Stimulated activated CD4-positive, alpha-beta T cell treated with anti-CD3 and anti-CD28 coated beads, Interleukin-2, amount 100 ng/mL, for 24 hours (primary cell): ENCODE measurements around the gene SPTB.
A peak's percentile ranks its signal among the peaks of the same experiment; 100 is the strongest.

Experiments used
- DNase-seq, 2 donors: peaks; one replicate each; pipeline ENCODE4 v3.0.0-alpha.2; 2020

SPTB gene

DNA sequence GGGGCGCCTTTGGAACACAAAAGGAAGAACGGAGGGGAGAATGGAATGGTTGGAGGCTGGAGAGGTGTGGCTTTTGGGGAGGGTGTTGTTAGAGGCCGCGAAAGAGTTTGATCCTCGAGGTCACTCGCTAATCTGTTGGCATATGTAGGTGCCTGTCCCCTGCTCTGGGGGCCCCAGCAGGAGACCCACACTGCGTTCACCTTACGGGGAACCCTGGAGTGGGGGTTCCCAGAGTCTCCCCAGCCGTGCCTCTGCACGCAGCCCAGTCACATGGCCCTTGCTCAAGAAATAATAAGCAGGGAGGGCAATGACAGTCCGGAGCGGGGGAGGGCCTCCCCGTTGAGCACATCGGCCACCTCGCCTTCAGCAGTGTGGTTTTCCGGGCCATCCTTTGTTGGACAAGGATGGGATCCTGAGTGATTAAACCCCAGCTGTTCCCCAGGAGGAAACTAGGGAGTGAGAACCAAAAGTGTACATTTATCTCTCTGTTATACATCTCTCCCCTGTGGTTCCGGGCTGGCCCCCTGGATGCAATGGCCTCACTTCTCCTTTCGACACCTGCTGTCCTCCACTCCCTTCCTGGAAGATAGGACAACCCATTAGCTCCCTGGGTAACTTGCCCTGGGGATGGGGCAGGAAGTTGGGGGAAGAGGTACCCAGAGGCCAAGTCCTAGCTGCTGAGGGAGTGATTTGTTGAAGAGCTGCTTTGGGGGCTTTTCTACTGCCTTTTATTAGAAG, 174.2 kb downstream of the SPTB start:
- DNase-seq, result no peak

GRCh38 chr14:64704743-64705380, 174.8 kb downstream of the SPTB start:
- peak in 1 of 2 donors; percentile 20 for DNase-seq

GRCh38 chr14:64704143-64704742, 175.5 kb downstream of the SPTB start, which contains the start of gene PLEKHG3:
Gene PLEKHG3, plus strand, starts transcription at chr14:64704424. Its CDS starts 23,208 bp downstream, at chr14:64727632.
- peak in 1 of 2 donors; percentile 47 for DNase-seq

DNA sequence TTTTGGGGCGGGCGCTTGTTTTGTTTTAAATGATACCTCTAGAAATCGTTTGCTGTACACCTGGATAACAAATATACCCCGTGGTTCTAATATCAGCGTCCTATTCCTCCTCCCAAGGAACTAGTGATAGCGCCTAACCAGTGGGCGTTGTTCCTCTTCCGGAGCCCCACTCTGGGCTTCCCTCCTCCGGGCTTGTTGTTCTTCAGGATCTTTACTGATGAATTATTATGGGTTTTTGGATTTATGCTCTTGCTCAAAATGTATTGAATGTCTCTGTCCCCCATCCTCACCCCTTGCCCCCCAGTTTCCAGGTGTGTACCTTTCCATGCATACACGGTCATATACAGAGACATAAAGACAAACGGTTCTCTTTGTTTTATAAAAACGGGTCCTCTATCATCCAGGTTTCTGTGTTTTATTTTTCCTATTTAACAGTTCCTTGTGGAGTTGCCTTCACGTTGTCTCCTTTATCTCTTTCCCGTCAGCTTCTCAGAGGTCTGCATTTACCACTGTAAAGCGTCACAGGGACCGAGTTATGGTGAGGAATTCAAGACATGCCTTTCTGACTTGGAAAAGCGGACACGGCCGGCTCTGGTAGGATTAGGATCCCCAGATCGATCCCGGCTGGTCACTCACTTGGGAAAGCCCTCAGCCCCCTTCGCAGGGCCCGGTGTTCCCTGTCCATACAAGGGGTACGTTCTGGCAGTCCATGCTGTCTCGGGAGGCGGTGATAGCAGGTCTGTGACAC, 176.1 kb downstream of the SPTB start:
- DNase-seq, result no peak

DNA sequence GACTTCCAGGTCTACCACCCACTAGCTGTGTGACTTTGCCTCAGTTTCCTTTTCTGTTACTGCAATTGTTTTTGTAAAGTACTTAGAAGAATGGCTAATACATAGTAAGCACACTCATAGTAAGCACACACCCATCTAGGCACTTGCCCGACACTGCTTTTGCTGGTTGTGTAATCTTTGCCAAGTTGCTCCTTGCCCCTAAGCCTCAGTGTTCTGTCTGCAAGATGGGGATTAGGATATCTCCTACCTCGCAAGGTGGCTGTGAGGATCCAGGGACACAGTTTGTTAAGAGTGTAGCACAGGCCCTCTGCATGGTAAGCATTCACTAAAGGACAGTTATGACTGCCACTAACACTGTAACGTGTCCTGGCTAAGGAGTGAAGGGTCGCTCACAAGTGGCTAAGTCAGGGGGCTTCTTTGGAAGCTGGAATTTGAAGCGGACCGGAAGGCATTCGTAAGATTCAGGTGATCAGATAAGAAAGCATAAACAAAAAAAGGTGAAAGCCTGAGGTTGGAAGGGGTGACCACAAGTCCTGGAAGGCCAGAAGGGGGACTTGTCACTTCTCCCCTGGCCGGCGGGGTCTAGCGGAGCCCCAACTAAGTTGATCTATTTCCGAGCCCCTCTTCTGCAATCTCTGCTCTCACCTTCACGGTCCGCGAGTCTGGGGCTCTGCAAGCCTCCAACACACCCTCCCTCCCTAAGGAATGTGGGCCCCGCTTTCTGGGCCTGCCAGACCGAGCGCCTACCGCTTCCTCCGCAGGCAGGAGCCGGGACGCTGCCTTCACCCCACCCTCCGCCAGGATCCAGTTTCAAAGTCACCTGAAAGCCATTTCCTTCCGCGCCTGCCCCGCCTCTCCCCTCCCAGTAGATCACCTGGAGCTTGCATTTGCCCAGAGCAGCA, 177.0 kb downstream of the SPTB start:
- DNase-seq, result no peak

DNA sequence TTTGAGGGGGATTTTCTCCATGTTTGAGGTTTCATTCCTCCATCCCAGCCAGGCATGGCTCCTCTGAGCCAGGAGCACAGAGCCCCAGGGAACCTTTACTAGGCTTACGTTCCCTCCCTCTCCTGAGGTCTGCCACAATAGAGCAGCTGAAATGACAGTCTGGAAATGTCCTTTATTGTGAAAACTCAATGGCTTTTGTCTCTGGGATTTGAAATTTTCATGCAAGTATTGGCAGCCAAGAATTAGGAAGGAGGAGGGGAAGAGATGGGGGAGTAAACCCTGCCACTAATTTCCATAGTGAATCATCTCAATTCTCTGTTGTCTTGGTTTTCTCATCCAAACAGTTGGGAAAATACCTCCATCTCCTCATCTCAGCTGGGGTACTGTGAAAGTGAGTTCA, 178.0 kb downstream of the SPTB start:
- no peak for DNase-seq

- no peak for DNase-seq
Measured at GRCh38 chr14:64700894-64701293, 178.8 kb downstream of the SPTB start.

- no peak for DNase-seq
Measured at GRCh38 chr14:64700290-64700689, 179.4 kb downstream of the SPTB start.

GRCh38 chr14:64698903-64699302, 180.8 kb downstream of the SPTB start:
- DNase-seq, result no peak

DNA sequence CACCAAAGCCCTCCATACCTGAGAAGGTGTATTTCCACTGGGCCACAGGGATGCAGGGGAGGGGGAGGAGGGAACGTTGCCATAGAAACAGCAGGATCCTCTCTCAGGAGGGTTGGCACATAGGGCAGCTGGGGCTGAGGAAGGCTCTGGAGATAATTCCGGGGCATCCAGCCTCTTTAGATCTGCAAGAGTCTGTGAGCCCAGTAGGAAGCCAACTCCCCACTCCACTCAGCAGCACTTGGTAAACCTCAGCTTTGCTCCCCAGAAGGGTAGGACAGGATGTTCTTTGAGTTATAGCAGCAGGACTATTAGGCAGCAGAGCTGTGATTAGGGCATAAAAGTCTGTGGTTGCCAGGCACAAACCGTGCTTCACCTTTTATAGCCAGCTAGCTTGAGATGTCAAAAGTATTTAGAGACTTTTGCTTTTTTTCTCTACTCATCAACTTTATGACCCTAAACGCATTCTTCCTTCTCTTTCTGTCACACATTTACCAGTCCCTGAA, 183.3 kb downstream of the SPTB start:
- no peak for DNase-seq
